GM18526 (cell line): ENCODE measurements around the gene TEKT5.

Experiments
- POLR2A ChIP-seq: IDR thresholded peaks from 3 replicates; pipeline ENCODE4 v1.6.1; 2011; ENCODE audit not compliant: insufficient read length; ENCODE audit errors: extremely low read depth

Gene TEKT5

GRCh38 chr16:10694306-10694705, 424 bp downstream of the TEKT5 start:
- TF ChIP-seq POLR2A = no peak

GRCh38 chr16:10693889-10694288, 841 bp downstream of the TEKT5 start:
- no peak for TF ChIP-seq POLR2A

GRCh38 chr16:10692470-10692869, 2.3 kb downstream of the TEKT5 start:
- no peak for TF ChIP-seq POLR2A

GRCh38 chr16:10688726-10689125, 6.0 kb downstream of the TEKT5 start:
- no peak for TF ChIP-seq POLR2A

- TF ChIP-seq POLR2A = no peak
Observed at GRCh38 chr16:10688291-10688690, 6.4 kb downstream of the TEKT5 start.

GRCh38 chr16:10685709-10686108, 9.0 kb downstream of the TEKT5 start:
- no peak for TF ChIP-seq POLR2A

- TF ChIP-seq POLR2A = no peak
Observed at GRCh38 chr16:10684511-10685151, 10.1 kb downstream of the TEKT5 start.

GRCh38 chr16:10683170-10683569, 11.6 kb downstream of the TEKT5 start:
- no peak for TF ChIP-seq POLR2A

- no peak for TF ChIP-seq POLR2A
Observed at GRCh38 chr16:10682604-10683003, 12.1 kb downstream of the TEKT5 start.

GRCh38 chr16:10681310-10682308, 13.1 kb downstream of the TEKT5 start:
- TF ChIP-seq POLR2A = no peak

GRCh38 chr16:10679921-10680320, 14.8 kb downstream of the TEKT5 start:
- TF ChIP-seq POLR2A = no peak

GRCh38 chr16:10678655-10679054, 16.1 kb downstream of the TEKT5 start:
- no peak for TF ChIP-seq POLR2A

GRCh38 chr16:10676284-10676683, 18.4 kb downstream of the TEKT5 start:
- TF ChIP-seq POLR2A = no peak

- no peak for TF ChIP-seq POLR2A
Observed at GRCh38 chr16:10675861-10676260, 18.9 kb downstream of the TEKT5 start.

- TF ChIP-seq POLR2A = no peak
Observed at GRCh38 chr16:10675216-10675615, 19.5 kb downstream of the TEKT5 start.

GRCh38 chr16:10671729-10672128, 23.0 kb downstream of the TEKT5 start:
- TF ChIP-seq POLR2A = no peak
